Measurements from ENCODE around the gene UBXN7.
"Not testable (repeated sequence)": the region's sequence is repeated elsewhere in the genome, so short reads cannot be mapped to it uniquely, and the experiment has no call there.

- not testable (repeated sequence) for TF ChIP-seq CTCF, POLR2A (IDR thresholded peaks at IDR 0.05)
Observed at GRCh38 chr3:196445391-196445790, 13.2 kb upstream of the UBXN7 start.
